ENCODE data around the gene KRTAP5-1.

GRCh38 chr11:1565173-1565903 is 19.7 kb downstream of the KRTAP5-1 start:
- TF ChIP-seq MAX (IDR thresholded peaks at IDR 0.05; ENCODE audit: low read depth, low read length) (no peak), CTCF (IDR thresholded peaks at IDR 0.05; ENCODE audit: low read depth, low read length) (no peak), POLR2A (IDR thresholded peaks at IDR 0.05; ENCODE audit: extremely low read depth, insufficient read length) (no peak), MYC (IDR thresholded peaks at IDR 0.05; ENCODE audit: low read depth, low read length) (no peak)

Data from NB4 (cell line).